ENCODE measurements around the gene GABPB1. TPM values are rescaled to one million over a fixed set of nuclear protein-coding genes. Genes with fewer than 3 reads are reported as not detected.

Gene GABPB1
- total and polyA plus RNA-seq, 2 of the 13 experiments (the other 11 are each of a cell fraction or from before 2014, with no cell fraction given): 17.5 to 39.5 TPM

DNA sequence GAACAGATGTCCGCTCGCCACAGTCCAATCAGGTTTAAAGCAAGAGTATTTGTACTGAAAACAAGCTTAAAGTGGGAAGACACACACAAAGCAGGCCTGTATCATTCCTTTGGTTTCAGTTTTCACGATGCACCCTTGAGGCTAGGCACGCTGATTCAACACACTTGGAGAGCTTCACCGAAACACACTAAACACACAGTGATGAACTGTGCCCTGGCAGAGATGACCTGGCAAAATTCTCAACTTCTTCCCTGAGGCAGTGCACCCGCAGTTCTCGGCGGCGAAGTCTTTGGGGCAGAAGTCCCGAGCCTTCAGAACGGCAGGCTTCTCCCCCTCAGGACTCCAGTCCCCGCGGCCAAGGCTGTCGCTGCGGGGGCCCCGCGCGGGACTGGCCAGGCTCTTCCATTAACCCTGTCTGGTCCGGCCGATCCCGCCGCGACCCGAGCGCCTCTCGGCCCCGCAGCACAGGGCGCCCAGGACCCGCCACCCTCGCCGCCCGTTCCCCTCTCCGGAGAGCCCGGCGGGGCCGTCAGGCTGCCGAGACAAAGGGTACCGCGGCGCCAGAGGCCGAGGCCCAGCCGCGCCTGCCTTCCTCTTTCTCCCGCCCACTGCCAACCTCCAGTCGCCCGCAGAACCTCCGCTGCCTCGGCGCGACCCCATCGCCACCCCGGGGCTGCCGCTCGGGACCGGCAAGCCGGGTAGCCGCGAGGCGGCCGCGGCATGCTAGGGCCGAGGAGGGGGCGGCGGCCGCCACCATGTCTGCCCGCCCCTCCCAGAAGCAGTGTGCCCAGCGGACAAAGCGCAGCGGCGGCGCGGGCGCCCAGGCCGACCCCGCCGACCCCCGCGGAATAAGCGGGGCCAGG is 792 bp downstream of the GABPB1 start (continued):
- 0 out of 2 replicates have a peak, but pooled peaks have one; percentile 55 for TF ChIP-seq ZNF232 (CRISPR knock-in tag; IDR thresholded peaks at IDR 0.05; ENCODE audit: borderline replicate concordance)
- TF ChIP-seq, protein P1, sequence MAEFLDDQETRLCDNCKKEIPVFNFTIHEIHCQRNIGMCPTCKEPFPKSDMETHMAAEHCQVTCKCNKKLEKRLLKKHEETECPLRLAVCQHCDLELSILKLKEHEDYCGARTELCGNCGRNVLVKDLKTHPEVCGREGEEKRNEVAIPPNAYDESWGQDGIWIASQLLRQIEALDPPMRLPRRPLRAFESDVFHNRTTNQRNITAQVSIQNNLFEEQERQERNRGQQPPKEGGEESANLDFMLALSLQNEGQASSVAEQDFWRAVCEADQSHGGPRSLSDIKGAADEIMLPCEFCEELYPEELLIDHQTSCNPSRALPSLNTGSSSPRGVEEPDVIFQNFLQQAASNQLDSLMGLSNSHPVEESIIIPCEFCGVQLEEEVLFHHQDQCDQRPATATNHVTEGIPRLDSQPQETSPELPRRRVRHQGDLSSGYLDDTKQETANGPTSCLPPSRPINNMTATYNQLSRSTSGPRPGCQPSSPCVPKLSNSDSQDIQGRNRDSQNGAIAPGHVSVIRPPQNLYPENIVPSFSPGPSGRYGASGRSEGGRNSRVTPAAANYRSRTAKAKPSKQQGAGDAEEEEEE (CRISPR knock-in tag; IDR thresholded peaks at IDR 0.05; ENCODE audit: borderline replicate concordance): no peak
- peak; percentile 66; the same call in 1 of the 2 replicates for TF ChIP-seq NFE2L1 (CRISPR knock-in tag; IDR thresholded peaks at IDR 0.05; ENCODE audit: borderline replicate concordance)
- no peak for TF ChIP-seq SETDB1 (CRISPR knock-in tag; IDR thresholded peaks at IDR 0.05; ENCODE audit: borderline replicate concordance)
- TF ChIP-seq MBNL3 (CRISPR knock-in tag; conservative IDR thresholded peaks at IDR 0.05): no peak
- no peak for TF ChIP-seq SIN3B (IDR thresholded peaks at IDR 0.05; ENCODE audit: low read length)
- no peak for TF ChIP-seq SMARCC2 (IDR thresholded peaks at IDR 0.05)
- TF ChIP-seq ZBTB8A (CRISPR knock-in tag; IDR thresholded peaks at IDR 0.05; ENCODE audit: borderline replicate concordance, low read depth): no peak
- TF ChIP-seq ZNF121 (CRISPR knock-in tag; IDR thresholded peaks at IDR 0.05): no peak; the same call in 1 of the 2 replicates
- no peak for TF ChIP-seq NFKB2 (CRISPR knock-in tag; IDR thresholded peaks at IDR 0.05; ENCODE audit: borderline replicate concordance)
- no peak for TF ChIP-seq MAFG (CRISPR knock-in tag; IDR thresholded peaks at IDR 0.05)
- no peak for TF ChIP-seq IKZF1 (IDR thresholded peaks at IDR 0.05)
- TF ChIP-seq, protein P2, sequence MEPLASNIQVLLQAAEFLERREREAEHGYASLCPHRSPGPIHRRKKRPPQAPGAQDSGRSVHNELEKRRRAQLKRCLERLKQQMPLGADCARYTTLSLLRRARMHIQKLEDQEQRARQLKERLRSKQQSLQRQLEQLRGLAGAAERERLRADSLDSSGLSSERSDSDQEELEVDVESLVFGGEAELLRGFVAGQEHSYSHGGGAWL (CRISPR knock-in tag; IDR thresholded peaks at IDR 0.05): no peak
- TF ChIP-seq ZIK1 (CRISPR knock-in tag; IDR thresholded peaks at IDR 0.05; ENCODE audit: borderline replicate concordance, low read depth): no peak; the same call in 1 of the 2 replicates
- no peak for TF ChIP-seq ZZZ3 (CRISPR knock-in tag; IDR thresholded peaks at IDR 0.05; ENCODE audit: borderline replicate concordance)
- TF ChIP-seq, protein P3, sequence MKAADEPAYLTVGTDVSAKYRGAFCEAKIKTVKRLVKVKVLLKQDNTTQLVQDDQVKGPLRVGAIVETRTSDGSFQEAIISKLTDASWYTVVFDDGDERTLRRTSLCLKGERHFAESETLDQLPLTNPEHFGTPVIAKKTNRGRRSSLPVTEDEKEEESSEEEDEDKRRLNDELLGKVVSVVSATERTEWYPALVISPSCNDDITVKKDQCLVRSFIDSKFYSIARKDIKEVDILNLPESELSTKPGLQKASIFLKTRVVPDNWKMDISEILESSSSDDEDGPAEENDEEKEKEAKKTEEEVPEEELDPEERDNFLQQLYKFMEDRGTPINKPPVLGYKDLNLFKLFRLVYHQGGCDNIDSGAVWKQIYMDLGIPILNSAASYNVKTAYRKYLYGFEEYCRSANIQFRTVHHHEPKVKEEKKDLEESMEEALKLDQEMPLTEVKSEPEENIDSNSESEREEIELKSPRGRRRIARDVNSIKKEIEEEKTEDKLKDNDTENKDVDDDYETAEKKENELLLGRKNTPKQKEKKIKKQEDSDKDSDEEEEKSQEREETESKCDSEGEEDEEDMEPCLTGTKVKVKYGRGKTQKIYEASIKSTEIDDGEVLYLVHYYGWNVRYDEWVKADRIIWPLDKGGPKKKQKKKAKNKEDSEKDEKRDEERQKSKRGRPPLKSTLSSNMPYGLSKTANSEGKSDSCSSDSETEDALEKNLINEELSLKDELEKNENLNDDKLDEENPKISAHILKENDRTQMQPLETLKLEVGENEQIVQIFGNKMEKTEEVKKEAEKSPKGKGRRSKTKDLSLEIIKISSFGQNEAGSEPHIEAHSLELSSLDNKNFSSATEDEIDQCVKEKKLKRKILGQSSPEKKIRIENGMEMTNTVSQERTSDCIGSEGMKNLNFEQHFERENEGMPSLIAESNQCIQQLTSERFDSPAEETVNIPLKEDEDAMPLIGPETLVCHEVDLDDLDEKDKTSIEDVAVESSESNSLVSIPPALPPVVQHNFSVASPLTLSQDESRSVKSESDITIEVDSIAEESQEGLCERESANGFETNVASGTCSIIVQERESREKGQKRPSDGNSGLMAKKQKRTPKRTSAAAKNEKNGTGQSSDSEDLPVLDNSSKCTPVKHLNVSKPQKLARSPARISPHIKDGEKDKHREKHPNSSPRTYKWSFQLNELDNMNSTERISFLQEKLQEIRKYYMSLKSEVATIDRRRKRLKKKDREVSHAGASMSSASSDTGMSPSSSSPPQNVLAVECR (CRISPR knock-in tag; IDR thresholded peaks at IDR 0.05; ENCODE audit: borderline replicate concordance): peak; percentile 12; the same call in 1 of the 2 replicates
- peak; percentile 45; the same call in 1 of the 2 replicates for TF ChIP-seq NFYC (CRISPR knock-in tag; IDR thresholded peaks at IDR 0.05)
- TF ChIP-seq, protein P4, sequence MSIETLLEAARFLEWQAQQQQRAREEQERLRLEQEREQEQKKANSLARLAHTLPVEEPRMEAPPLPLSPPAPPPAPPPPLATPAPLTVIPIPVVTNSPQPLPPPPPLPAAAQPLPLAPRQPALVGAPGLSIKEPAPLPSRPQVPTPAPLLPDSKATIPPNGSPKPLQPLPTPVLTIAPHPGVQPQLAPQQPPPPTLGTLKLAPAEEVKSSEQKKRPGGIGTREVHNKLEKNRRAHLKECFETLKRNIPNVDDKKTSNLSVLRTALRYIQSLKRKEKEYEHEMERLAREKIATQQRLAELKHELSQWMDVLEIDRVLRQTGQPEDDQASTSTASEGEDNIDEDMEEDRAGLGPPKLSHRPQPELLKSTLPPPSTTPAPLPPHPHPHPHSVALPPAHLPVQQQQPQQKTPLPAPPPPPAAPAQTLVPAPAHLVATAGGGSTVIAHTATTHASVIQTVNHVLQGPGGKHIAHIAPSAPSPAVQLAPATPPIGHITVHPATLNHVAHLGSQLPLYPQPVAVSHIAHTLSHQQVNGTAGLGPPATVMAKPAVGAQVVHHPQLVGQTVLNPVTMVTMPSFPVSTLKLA (IDR thresholded peaks at IDR 0.05): no peak
- no peak for TF ChIP-seq ELF1 (CRISPR knock-in tag; IDR thresholded peaks at IDR 0.05)
- peak; percentile 58 for TF ChIP-seq HOXA3 (CRISPR knock-in tag; IDR thresholded peaks at IDR 0.05)

All from HepG2 (cell line).